PC-3 (cell line): Measurements from ENCODE around the gene CNR1. TPM values are rescaled to one million over a fixed set of nuclear protein-coding genes. Genes with fewer than 3 reads are reported as not detected.
A peak's percentile ranks its signal among the peaks of the same experiment; 100 is the strongest.

ENCODE experiments used
- ATAC-seq: fragments of 200-7000 bp; cut with Tn5 transposase; 2 replicates; pipeline ENCODE4 v1.9.1; 2020; ENCODE audit warnings: mild to moderate bottlenecking, moderate library complexity
- Bru-seq: library from RNA; stranded (reverse); fragments of 400-500 nt; gene quantifications from one replicate; lab custom pipeline; 2021; lab: Mats Ljungman, UMichigan
- BruChase-seq, 2 experiments: library from RNA; stranded (reverse); fragments of 400-500 nt; gene quantifications; one replicate each; lab custom pipeline; 2021; lab: Mats Ljungman, UMichigan
- BruUV-seq: library from RNA; stranded (reverse); fragments of 400-500 nt; replicated peaks from 2 replicates; lab custom pipeline; 2021; lab: Mats Ljungman, UMichigan
- CTCF ChIA-PET: fragments of 300-600 bp; sonication (Branson Sonifier 250); formaldehyde crosslinking; loops from one replicate; lab custom pipeline; 2022; ENCODE audit warnings: antibody characterized with exemption; lab: Charles Lee
- POLR2A ChIA-PET: fragments of 300-600 bp; sonication (Branson Sonifier 250); formaldehyde crosslinking; loops from one replicate; lab custom pipeline; 2022; ENCODE audit warnings: antibody characterized with exemption; ENCODE audit not compliant: unreplicated experiment; lab: Charles Lee
- DNase-seq: peaks from one replicate; pipeline ENCODE4 v3.0.0-alpha.2; 2015
- H2AFZ ChIP-seq: fragments of 300-600 bp; sonication (generic); 2 replicates; pipeline ENCODE4 v1.6.0; 2016; ENCODE audit warnings: antibody characterized with exemption, low read length
- H3F3A ChIP-seq: fragments of 300-600 bp; sonication (generic); one replicate; pipeline ENCODE4 v1.6.0; 2017; ENCODE audit warnings: antibody characterized with exemption, low read length, control low read depth, mild to moderate bottlenecking; ENCODE audit not compliant: unreplicated experiment
- H3K27ac ChIP-seq: fragments of 300-600 bp; sonication (generic); 2 replicates; pipeline ENCODE4 v1.5.1; 2016; ENCODE audit warnings: mild to moderate bottlenecking, low read length
- H3K27me3 ChIP-seq: fragments of 300-600 bp; sonication (generic); 2 replicates; pipeline ENCODE4 v1.6.1; 2016; ENCODE audit warnings: low read length, mixed read lengths
- H3K36me3 ChIP-seq: fragments of 300-600 bp; sonication (generic); 2 replicates; pipeline ENCODE4 v1.6.1; 2016; ENCODE audit warnings: low read depth, mixed run types, low read length, mixed read lengths
- H3K4me1 ChIP-seq: fragments of 300-600 bp; sonication (generic); 2 replicates; pipeline ENCODE4 v1.5.1; 2016; ENCODE audit warnings: low read length; ENCODE audit not compliant: insufficient read depth
- H3K4me2 ChIP-seq: fragments of 300-600 bp; sonication (generic); 2 replicates; pipeline ENCODE4 v1.6.0; 2016; ENCODE audit warnings: low read length
- H3K4me3 ChIP-seq: fragments of 300-600 bp; sonication (generic); 2 replicates; pipeline ENCODE4 v1.5.1; 2016; ENCODE audit warnings: mild to moderate bottlenecking, low read length, mixed read lengths
- H3K79me2 ChIP-seq: fragments of 300-600 bp; sonication (generic); 2 replicates; pipeline ENCODE4 v1.6.1; 2017; ENCODE audit warnings: low read length, mixed read lengths
- H3K9ac ChIP-seq: fragments of 300-600 bp; sonication (generic); 2 replicates; pipeline ENCODE4 v1.6.0; 2016; ENCODE audit warnings: mild to moderate bottlenecking, low read length
- H3K9me2 ChIP-seq: fragments of 300-600 bp; sonication (generic); replicated peaks from 2 replicates; pipeline ENCODE4 v1.6.1; 2016; ENCODE audit warnings: mixed run types, low read length, mixed read lengths
- H3K9me3 ChIP-seq: fragments of 300-600 bp; sonication (generic); 2 replicates; pipeline ENCODE4 v1.6.1; 2016; ENCODE audit warnings: low read length, mixed read lengths
- H4K20me1 ChIP-seq: fragments of 300-600 bp; sonication (generic); 2 replicates; pipeline ENCODE4 v1.6.1; 2016; ENCODE audit warnings: low read length, mixed read lengths
- CTCF ChIP-seq: fragments of 300-600 bp; sonication (generic); conservative IDR thresholded peaks from 2 replicates; pipeline ENCODE4 v1.5.1; 2017; ENCODE audit warnings: antibody characterized with exemption, low read depth, mild to moderate bottlenecking, low read length
- EZH2 ChIP-seq: fragments of 300-600 bp; sonication (generic); IDR thresholded peaks from one replicate; pipeline ENCODE4 v1.6.1; 2017; ENCODE audit warnings: antibody characterized with exemption, mild to moderate bottlenecking, low read length; ENCODE audit not compliant: unreplicated experiment
- EZH2phosphoT487 ChIP-seq: fragments of 300-600 bp; sonication (generic); IDR thresholded peaks from 2 replicates; pipeline ENCODE4 v1.6.1; 2018; ENCODE audit warnings: mild to moderate bottlenecking, antibody characterized with exemption, low read length, borderline replicate concordance
- intact Hi-C: fragments of 100-400 bp; cut with micrococcal nuclease; formaldehyde crosslinking; loops from 2 replicates; pipeline ENCODE4 v1.9.0; 2023
- long read RNA-seq: library from polyadenylated mRNA; unstranded; transcript quantifications from one replicate; pipeline ENCODE4 v2.0.0, GENCODE V29; 2021; ENCODE audit not compliant: unreplicated experiment
- total RNA-seq: library from RNA; depleted of rRNA; stranded (reverse); fragments of >200 nt; gene quantifications from 2 replicates; pipeline ENCODE4 v1.2.3, GENCODE V29; 2014; rRNA removed

CNR1 gene
- total RNA-seq, result not detected in 2 replicates
- Bru-seq, nascent RNA, result not detected
- percentile 3 among the genes with signal in this experiment for BruChase-seq, experiment 1, labeled RNA remaining after a 6-hour chase
- not detected for BruChase-seq, experiment 2, labeled RNA remaining after a 2-hour chase
- long read RNA-seq, result 0 reads

DNA sequence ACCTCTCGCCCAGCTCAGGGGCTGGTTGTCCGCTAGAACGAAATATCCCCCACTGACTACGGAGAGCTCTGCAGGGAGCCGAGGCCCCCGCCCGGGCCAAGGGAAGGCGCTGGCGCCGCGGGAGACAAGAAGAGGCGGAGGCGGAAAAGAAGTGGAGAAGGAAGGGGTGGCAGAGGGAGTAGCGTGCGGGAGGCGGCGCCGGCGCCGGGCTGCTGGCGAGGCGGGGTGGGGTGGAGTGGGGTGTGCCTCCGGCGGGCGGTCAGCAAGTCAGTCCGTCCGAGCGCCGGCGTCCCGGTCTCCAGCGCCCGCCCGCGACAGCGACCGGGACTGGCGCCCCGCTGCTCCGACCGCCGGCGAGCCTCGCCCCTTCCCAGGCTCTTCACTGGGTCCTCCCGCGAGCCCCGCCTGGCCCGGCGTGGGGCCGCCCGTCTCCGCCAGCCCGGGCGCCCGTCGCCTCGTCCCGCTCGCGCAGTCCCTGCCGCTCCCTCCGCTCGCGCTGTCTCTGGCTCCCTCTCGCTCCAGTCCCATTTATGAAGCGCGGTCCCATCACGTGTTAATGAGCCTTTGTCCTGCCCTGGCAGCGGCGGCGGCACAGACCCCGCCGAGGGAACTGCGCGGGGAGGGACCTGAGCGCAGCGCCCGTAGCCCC, at the start of gene CNR1:
TSS of gene CNR1 (minus strand) at position 504 of the 649 bp plus-strand sequence. CDS start 21,073 bp downstream, outside the sequence.
- Histone ChIP-seq H3K27ac (no peak within 1 kb of the TSS), H2AFZ (no peak within 1 kb of the TSS), H4K20me1 (no peaks in the 10 kb centered on the region), H3K9me3 (no peaks in the 10 kb centered on the region), H3K4me2 (peak within 1 kb of the TSS; percentile 37; the same call in 1 of the 2 replicates), H3K36me3 (no peaks in the 10 kb centered on the region), H3K9ac (no peak within 1 kb of the TSS), H3K79me2 (no peaks in the 10 kb centered on the region), H3K9me2 (no peaks in the 10 kb centered on the region), H3K4me3 (no peak within 1 kb of the TSS), H3K27me3 (peaks cover 44% of the 10 kb centered on the region), H3F3A (no peaks in the 10 kb centered on the region), H3K4me1 (no peaks in the 10 kb centered on the region)
- no peak for DNase-seq
- CTCF ChIA-PET, result no interaction called here
- POLR2A ChIA-PET, result no interaction called here
- no peak for TF ChIP-seq EZH2phosphoT487
- no peak for TF ChIP-seq CTCF
- TF ChIP-seq EZH2, result no peak
- BruUV-seq, result no TSS peak
- intact Hi-C loops, result no loop called here
- ATAC-seq, result peak; percentile 65

- no peak for ATAC-seq
- no peaks in the 10 kb centered on the region for H3F3A ChIP-seq
- POLR2A ChIA-PET, result no interaction called here
Measured at GRCh38 chr6:88211446-88211845, 45.3 kb upstream of the CNR1 start.

More at GRCh38 chr6:88211446-88211845, 45.3 kb upstream of the CNR1 start:
- Histone ChIP-seq H4K20me1 (no peaks in the 10 kb centered on the region), H3K36me3 (no peaks in the 10 kb centered on the region), H3K4me2 (no peak overlapping the region), H3K79me2 (no peaks in the 10 kb centered on the region), H2AFZ (no peak overlapping the region), H3K9me3 (no peaks in the 10 kb centered on the region), H3K27me3 (no peaks in the 10 kb centered on the region), H3K4me1 (no peaks in the 10 kb centered on the region), H3K4me3 (no peak overlapping the region), H3K9me2 (no peaks in the 10 kb centered on the region), H3K9ac (no peak overlapping the region), H3K27ac (no peak overlapping the region)
- no TSS peak for BruUV-seq
- no peak for DNase-seq
- intact Hi-C loops, result no loop called here
- CTCF ChIA-PET, result no interaction called here
- TF ChIP-seq EZH2phosphoT487, result no peak
- TF ChIP-seq EZH2, result no peak
- no peak for TF ChIP-seq CTCF
